Measurements from ENCODE around the gene MON1B.
A peak's percentile ranks its signal among the peaks of the same experiment; 100 is the strongest.
"Not testable (repeated sequence)": the region's sequence is repeated elsewhere in the genome, so short reads cannot be mapped to it uniquely, and the experiment has no call there.

The MON1B gene

DNA sequence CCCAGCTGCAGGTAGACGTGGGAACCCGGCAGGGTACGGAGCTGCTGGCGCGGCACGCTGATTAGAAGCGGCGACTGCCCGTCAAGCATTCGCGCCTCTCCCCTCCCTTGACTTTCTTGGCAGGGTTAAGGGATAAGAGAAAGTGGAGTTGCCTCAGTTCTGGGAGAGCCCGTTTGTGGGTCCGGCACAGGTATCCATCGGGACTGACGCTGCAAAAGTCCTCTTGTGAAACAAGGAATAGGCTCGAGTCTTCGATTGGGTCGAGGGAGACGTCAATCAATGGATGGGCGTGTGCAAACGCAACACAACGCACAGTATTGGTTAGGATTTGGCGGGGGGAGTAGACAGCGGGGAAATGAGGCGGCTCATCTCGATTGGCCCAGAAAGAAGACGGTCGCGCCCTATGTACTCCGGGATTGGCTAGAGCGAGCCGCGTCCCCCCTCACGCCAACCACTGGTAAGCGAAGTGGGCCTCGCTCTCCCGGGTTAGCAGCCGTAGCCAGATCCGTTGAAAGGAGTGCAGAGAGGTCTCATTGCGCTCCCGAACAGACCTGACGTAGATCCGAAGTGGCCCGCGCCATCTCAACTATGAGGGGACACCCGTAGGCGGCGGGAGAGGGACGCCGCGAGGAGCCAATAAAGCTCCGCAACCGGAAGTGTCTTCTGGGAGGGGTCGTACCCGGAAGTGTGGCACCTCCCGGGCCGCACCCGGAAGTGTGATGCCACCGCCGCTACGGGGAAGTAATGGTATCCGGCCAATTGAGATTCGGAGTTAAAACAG is at the start of gene MON1B:
Gene MON1B (plus strand): TSS at position 713 of the 781 bp plus-strand sequence. CDS start 296 bp downstream, outside the sequence.
- ATAC-seq (ENCODE audit: low read depth) (peak; percentile 87), DNase-seq (ENCODE audit: low spot score in 2 of 2) (peak; percentile 91 to 93)
- Mint-ChIP-seq H3K36me3 (peaks cover 22% of the 10 kb centered on the region), H3K9me3 (no peaks in the 10 kb centered on the region), H3K4me1 (peaks cover 34% of the 10 kb centered on the region), H3K4me3 (peak within 1 kb of the TSS; percentile 94), H3K27ac (peak within 1 kb of the TSS; percentile 99), H3K27me3 (peaks cover 1% of the 10 kb centered on the region)

- H3K4me1 Mint-ChIP-seq: no peaks in the 10 kb centered on the region
- H3K36me3 Mint-ChIP-seq: peaks cover 2% of the 10 kb centered on the region
- no peaks in the 10 kb centered on the region for H3K27me3 Mint-ChIP-seq
- no peak overlapping the region for H3K27ac Mint-ChIP-seq
- DNase-seq (ENCODE audit: low spot score in 2 of 2) (no peak), ATAC-seq (ENCODE audit: low read depth) (no peak)
- H3K4me3 Mint-ChIP-seq: no peak overlapping the region
- H3K9me3 Mint-ChIP-seq: peaks cover 4% of the 10 kb centered on the region
Measured at GRCh38 chr16:77143364-77143763, 47.6 kb upstream of the MON1B start.

- no peaks in the 10 kb centered on the region for H3K4me1 Mint-ChIP-seq
- no peak for ATAC-seq (ENCODE audit: low read depth)
- no peak overlapping the region for H3K4me3 Mint-ChIP-seq
- H3K27ac Mint-ChIP-seq: no peak overlapping the region
- no peak for DNase-seq (ENCODE audit: low spot score in 2 of 2)
- peaks cover 6% of the 10 kb centered on the region for H3K27me3 Mint-ChIP-seq
- H3K36me3 Mint-ChIP-seq: peaks cover 2% of the 10 kb centered on the region
- H3K9me3 Mint-ChIP-seq: peaks cover 4% of the 10 kb centered on the region
Measured at GRCh38 chr16:77148121-77148520, 42.9 kb upstream of the MON1B start.

- peaks cover 14% of the 10 kb centered on the region for H3K27me3 Mint-ChIP-seq
- no peak for ATAC-seq (ENCODE audit: low read depth)
- no peak overlapping the region for H3K4me3 Mint-ChIP-seq
- no peak overlapping the region for H3K27ac Mint-ChIP-seq
- no peaks in the 10 kb centered on the region for H3K9me3 Mint-ChIP-seq
- DNase-seq (ENCODE audit: low spot score in 2 of 2): no peak
- no peaks in the 10 kb centered on the region for H3K4me1 Mint-ChIP-seq
- H3K36me3 Mint-ChIP-seq: no peaks in the 10 kb centered on the region
Measured at GRCh38 chr16:77157346-77158058, 33.5 kb upstream of the MON1B start.

GRCh38 chr16:77158293-77158692 is 32.7 kb upstream of the MON1B start:
- no peaks in the 10 kb centered on the region for H3K36me3 Mint-ChIP-seq
- H3K27me3 Mint-ChIP-seq: peaks cover 15% of the 10 kb centered on the region
- no peaks in the 10 kb centered on the region for H3K9me3 Mint-ChIP-seq
- DNase-seq (ENCODE audit: low spot score in 2 of 2) (no peak), ATAC-seq (ENCODE audit: low read depth) (no peak)
- H3K4me1 Mint-ChIP-seq: no peaks in the 10 kb centered on the region
- no peak overlapping the region for H3K4me3 Mint-ChIP-seq
- H3K27ac Mint-ChIP-seq: no peak overlapping the region

DNA sequence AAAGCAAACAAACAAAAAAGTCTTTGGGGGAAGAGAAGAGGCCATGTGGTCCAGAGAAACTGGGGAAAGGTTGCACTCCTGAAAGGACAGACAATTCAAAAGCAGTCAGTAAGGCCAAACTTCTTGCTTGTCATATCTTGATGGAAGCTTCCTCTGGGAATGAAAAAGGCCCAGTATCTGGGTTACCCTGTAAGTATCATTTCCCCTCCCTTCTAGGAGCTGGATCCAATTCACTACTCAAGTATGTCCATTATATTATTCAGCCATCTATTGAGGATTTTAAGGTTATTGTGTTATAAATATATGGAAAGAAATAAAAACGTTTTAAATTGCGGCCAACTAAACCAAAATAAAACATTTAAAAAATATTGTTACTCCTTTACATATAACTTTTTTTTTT is 26.0 kb upstream of the MON1B start:
- ATAC-seq (ENCODE audit: low read depth) (no peak), DNase-seq (ENCODE audit: low spot score in 2 of 2) (no peak)
- H3K9me3 Mint-ChIP-seq: no peaks in the 10 kb centered on the region
- no peak overlapping the region for H3K4me3 Mint-ChIP-seq
- H3K27me3 Mint-ChIP-seq: peaks cover 13% of the 10 kb centered on the region
- H3K27ac Mint-ChIP-seq: no peak overlapping the region
- H3K36me3 Mint-ChIP-seq: no peaks in the 10 kb centered on the region
- H3K4me1 Mint-ChIP-seq: no peaks in the 10 kb centered on the region

DNA sequence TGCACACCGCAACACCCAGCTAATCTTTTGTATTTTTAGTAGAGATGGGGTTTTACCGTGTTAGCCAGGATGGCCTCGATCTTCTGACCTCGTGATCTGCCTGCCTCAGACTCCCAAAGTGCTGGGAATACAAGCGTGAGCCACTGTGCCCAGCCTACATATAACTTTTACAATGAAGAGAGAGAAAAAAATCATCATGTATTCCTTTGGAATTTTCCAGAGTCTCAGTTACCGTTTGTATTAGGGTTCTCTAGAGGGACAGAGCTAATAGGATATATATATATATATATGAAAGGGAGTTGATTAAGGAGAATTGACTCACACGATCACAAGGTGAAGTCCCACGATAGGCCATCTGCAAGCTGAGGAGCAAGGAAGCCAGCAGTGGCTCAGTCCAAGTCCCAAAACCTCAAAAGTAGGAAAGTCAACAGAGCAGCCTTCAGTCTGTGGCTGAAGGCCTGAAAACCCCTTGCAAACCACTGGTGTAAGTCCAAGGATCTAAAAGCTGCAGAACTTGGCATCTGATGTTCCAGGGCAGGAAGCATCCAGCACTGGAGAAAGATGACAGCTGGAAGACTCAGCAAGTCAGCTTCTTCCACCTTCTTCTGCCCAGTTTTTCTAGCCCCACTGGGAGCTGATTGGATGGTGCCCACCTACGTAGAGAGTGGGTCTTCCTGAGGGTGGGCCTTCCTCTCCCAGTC is 25.3 kb upstream of the MON1B start:
- H3K4me3 Mint-ChIP-seq; ATAC-seq (ENCODE audit: low read depth); H3K27me3 Mint-ChIP-seq; DNase-seq (ENCODE audit: low spot score in 2 of 2); H3K27ac Mint-ChIP-seq; H3K9me3 Mint-ChIP-seq; H3K36me3 Mint-ChIP-seq; H3K4me1 Mint-ChIP-seq: not testable (repeated sequence)

DNA sequence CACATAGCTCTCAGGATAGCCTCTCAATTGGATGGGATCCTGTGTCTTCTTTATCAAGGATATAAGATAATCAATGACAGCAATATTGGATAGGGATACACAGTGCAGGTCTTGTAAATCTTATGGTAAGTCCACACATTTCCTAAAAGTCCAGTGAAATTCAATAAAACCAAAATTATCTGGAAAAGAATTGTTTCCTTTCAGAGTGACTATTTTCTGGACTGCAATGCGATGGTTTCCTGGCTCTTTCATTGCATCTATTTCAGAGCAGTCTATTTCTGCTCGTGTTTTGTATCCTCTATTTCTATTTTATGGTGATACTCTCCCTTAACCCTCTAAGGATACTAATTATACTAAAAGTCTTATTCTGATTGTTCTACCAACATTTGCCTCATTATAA is 24.3 kb upstream of the MON1B start:
- H3K36me3 Mint-ChIP-seq: no peaks in the 10 kb centered on the region
- no peak overlapping the region for H3K27ac Mint-ChIP-seq
- ATAC-seq (ENCODE audit: low read depth): no peak
- no peak overlapping the region for H3K4me3 Mint-ChIP-seq
- H3K4me1 Mint-ChIP-seq: no peaks in the 10 kb centered on the region
- DNase-seq (ENCODE audit: low spot score in 2 of 2): no peak
- H3K27me3 Mint-ChIP-seq: peaks cover 10% of the 10 kb centered on the region
- H3K9me3 Mint-ChIP-seq: no peaks in the 10 kb centered on the region

- H3K27ac Mint-ChIP-seq: no peak overlapping the region
- ATAC-seq (ENCODE audit: low read depth) (no peak), DNase-seq (ENCODE audit: low spot score in 2 of 2) (no peak)
- H3K36me3 Mint-ChIP-seq: no peaks in the 10 kb centered on the region
- no peaks in the 10 kb centered on the region for H3K4me1 Mint-ChIP-seq
- peaks cover 10% of the 10 kb centered on the region for H3K27me3 Mint-ChIP-seq
- no peaks in the 10 kb centered on the region for H3K9me3 Mint-ChIP-seq
- no peak overlapping the region for H3K4me3 Mint-ChIP-seq
Measured at GRCh38 chr16:77168901-77169300, 22.1 kb upstream of the MON1B start.

GRCh38 chr16:77169650-77170236 is 21.2 kb upstream of the MON1B start:
- Mint-ChIP-seq H3K27ac (no peak overlapping the region), H3K4me1 (no peaks in the 10 kb centered on the region), H3K27me3 (peaks cover 13% of the 10 kb centered on the region), H3K36me3 (no peaks in the 10 kb centered on the region), H3K4me3 (no peak overlapping the region), H3K9me3 (no peaks in the 10 kb centered on the region)
- DNase-seq (ENCODE audit: low spot score in 2 of 2) (peak; percentile 28 to 30), ATAC-seq (ENCODE audit: low read depth) (peak; percentile 74)

DNA sequence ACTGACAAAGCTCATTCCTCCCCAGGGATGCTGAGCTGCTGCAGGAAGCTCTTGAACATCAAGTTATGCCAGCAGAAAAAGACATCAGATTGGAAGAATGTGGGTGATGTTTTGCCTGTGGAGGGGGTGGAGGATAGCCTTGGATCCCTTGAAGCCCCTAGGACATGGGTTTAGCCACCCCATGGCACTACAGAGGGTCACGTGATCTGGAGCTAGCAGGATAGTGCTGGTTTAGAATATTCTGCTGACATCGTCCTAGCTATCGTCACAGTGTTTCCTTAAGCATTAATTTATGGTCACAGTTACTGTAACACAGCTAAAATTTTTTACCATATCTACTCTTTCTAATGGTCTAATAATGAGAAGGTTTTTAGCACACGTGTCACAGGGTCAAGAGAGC is 20.2 kb upstream of the MON1B start:
- no peak overlapping the region for H3K27ac Mint-ChIP-seq
- H3K27me3 Mint-ChIP-seq: peaks cover 14% of the 10 kb centered on the region
- no peaks in the 10 kb centered on the region for H3K4me1 Mint-ChIP-seq
- no peak overlapping the region for H3K4me3 Mint-ChIP-seq
- DNase-seq (ENCODE audit: low spot score in 2 of 2) (no peak), ATAC-seq (ENCODE audit: low read depth) (no peak)
- no peaks in the 10 kb centered on the region for H3K9me3 Mint-ChIP-seq
- H3K36me3 Mint-ChIP-seq: no peaks in the 10 kb centered on the region

DNA sequence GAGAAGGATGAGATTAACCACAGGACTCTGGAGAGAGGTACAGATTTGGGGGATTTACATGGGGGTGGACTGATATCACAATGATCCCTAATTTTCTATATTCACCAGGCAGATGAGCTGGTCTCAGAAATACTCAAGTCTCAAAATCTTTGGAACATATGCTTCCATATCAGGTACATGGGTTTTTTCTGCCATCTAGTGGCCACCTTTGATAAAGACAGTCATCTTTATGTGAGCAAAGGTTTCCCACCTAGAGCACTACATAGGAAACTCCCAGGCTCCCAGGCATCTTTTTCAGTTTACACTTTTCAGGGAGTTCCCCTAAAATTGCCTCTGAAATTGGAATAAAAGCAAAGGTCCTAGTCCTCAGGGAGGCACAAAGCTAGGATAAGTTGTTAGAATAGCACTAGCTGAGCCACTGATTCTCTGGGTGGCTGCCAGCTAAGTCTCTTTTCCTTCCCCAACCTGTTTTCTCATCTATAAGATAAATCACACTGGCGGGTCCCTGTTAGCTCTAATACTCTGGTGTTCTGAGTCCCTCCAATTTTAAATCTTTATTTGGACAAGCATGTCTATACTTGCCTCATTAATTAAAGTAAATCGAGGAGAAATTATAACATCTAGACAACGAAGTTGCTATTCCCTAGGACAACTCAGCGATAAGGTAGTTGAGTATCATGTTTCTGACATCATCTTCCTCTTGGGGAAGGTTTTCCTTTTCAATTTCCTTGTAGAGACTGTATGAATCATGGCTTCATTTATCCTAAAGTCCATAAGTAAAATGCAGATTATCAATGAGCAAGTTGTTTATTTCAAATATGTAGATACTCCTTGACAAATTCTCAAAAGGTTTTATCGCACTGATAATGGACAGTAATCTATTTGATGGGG is 19.0 kb upstream of the MON1B start:
- Mint-ChIP-seq H3K4me3 (no peak overlapping the region), H3K9me3 (no peaks in the 10 kb centered on the region), H3K27ac (no peak overlapping the region), H3K4me1 (no peaks in the 10 kb centered on the region), H3K36me3 (no peaks in the 10 kb centered on the region), H3K27me3 (peaks cover 18% of the 10 kb centered on the region)
- ATAC-seq (ENCODE audit: low read depth) (peak; percentile 64), DNase-seq (ENCODE audit: low spot score in 2 of 2) (peak in 1 of 2 donors; percentile 53)

GRCh38 chr16:77172951-77173350 is 18.0 kb upstream of the MON1B start:
- Mint-ChIP-seq H3K27ac (no peak overlapping the region), H3K36me3 (no peaks in the 10 kb centered on the region), H3K4me1 (no peaks in the 10 kb centered on the region), H3K27me3 (peaks cover 15% of the 10 kb centered on the region), H3K9me3 (no peaks in the 10 kb centered on the region), H3K4me3 (no peak overlapping the region)
- ATAC-seq (ENCODE audit: low read depth): no peak
- DNase-seq (ENCODE audit: low spot score in 2 of 2): no peak
